GM18507 (cell line): ENCODE data around the gene PSMD2.
A peak's percentile ranks its signal among the peaks of the same experiment; 100 is the strongest.

ENCODE experiments used
- DNase-seq: peaks from one replicate; pipeline ENCODE4 v3.0.0; 2011; ENCODE audit warnings: low read depth; ENCODE audit not compliant: insufficient read length; ENCODE audit errors: extremely low spot score
- FAIRE-seq: peaks from 2 replicates; lab custom pipeline; 2011; peaks lifted over from hg19 to GRCh38; lab: Jason Lieb, UNC

The PSMD2 gene

DNA sequence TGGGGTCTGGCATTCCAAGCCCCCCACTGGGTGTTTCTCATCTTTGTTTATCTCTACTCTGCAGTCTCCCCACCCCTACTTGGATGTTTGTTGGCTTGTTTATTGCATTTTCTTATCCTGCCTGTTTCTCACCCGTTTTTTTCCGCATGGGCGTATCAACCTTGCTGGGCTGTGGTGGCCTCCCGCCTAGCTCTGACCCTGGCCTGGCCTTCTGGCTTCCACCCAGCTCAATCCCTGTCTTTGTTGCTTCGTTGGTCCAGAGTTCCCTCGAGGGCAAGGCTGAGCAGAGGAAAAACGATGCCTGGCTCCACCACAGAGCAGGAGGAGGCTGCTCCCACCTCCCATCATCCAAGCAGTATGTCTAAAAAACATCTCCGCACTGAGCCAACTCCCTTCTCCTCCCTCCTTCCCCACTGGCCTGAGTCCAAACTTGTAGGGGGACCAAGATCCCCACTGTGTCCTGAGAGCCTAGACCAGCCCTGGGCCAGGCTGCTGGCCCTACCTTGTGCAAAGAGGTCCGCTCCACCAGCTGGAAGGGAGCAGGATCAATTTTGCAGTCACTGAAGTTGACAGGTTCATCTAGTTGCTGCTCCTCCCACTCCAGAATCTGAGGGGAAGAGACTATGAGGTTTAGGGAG, 52.6 kb downstream of the PSMD2 start:
- DNase-seq (no peak), FAIRE-seq (no peak)

- FAIRE-seq (no peak), DNase-seq (no peak)
Observed at GRCh38 chr3:184352149-184352785, 53.2 kb downstream of the PSMD2 start.

DNA sequence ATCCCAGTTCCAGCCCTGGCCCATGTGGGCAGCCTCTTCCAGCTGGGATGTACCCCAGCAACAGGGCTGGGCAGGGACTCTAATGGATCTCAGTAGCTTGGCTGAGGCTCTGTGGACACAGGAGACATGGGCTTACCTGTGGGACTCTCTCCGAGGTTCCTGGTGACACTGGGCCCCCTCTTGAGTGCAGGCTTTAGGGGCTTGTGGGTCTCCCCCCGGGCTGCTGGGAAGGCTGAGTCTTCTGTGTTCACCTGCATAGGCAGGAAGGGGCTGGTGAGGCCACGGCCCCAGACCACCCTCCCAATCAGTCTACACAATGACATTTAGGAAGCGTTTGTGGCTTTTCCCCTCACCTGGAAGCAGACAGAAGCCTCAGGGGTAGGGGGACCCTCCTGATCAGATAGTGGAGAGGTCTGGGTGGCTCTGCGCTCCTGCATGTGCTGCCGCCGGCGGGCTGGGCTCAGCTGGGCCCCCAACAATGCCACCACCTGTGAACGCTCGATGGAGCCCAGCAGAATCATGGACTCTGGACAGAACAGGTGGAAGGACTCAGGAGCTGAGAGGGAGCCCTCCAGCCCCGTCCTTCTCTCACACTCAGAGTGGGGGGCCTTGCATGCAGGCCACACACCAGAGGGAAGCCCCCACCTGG, 54.0 kb downstream of the PSMD2 start:
- FAIRE-seq (no peak), DNase-seq (no peak)

GRCh38 chr3:184353546-184353941, 54.5 kb downstream of the PSMD2 start:
- FAIRE-seq (no peak), DNase-seq (no peak)

DNA sequence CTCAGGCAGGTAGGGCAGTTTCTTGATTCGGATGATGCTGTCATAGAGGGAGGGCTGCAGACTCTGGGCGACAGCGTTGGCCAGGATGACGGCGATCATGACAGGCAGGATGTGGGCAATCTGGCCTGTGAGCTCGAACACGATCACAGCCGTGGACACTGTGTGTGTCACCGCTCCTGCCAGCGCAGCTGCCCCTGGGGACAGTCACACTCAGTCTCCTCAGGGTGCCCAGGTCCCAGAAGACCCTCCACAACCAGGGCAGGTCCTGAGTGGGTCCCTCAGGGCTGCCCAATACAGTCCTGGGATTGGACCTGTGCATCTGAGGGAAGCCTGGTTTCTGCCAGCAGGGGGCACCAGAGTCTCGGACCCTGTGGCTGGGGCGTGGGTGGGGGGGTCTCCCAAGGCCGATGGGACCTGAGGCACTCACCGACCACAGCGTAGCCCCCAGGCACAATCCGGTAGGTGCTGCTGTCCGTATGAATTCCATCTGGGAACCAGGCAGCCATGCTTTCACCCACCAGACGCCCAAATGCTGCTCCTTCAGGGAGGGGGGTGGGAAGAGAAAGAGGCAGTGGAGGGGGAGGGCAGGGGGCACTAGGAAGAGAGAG, 55.2 kb downstream of the PSMD2 start:
- DNase-seq (peak; percentile 39), FAIRE-seq (peak; percentile 36)

DNA sequence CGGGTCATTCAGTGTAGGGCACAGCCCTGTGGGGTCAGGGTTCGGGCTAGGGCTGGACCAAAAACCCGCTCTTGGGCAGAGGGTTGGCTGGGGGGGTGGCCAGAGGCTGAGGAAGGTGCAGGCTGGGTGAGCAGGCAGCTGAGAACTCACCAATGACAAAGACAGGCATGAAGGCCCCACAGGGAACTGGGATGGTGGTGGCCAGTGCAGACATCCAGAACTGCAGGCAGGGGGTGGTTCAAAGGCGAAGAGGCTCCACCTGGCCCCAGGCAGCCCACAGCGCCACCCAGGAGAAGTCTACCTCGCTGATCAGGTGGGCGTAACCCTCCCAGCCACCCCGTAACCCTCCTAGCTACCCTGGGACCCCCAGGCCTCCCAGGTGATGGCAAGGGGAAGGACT, 55.7 kb downstream of the PSMD2 start:
- DNase-seq (no peak), FAIRE-seq (no peak)

GRCh38 chr3:184355261-184356040, 56.4 kb downstream of the PSMD2 start:
- DNase-seq (no peak), FAIRE-seq (no peak)

GRCh38 chr3:184357248-184358123, 58.4 kb downstream of the PSMD2 start:
- no peak for DNase-seq
- FAIRE-seq = no peak

GRCh38 chr3:184358124-184358767, 59.2 kb downstream of the PSMD2 start:
- no peak for FAIRE-seq

More at GRCh38 chr3:184358124-184358767, 59.2 kb downstream of the PSMD2 start:
- no peak for DNase-seq
